ENCODE data around the gene FOLR3.

- TF ChIP-seq, protein P1, sequence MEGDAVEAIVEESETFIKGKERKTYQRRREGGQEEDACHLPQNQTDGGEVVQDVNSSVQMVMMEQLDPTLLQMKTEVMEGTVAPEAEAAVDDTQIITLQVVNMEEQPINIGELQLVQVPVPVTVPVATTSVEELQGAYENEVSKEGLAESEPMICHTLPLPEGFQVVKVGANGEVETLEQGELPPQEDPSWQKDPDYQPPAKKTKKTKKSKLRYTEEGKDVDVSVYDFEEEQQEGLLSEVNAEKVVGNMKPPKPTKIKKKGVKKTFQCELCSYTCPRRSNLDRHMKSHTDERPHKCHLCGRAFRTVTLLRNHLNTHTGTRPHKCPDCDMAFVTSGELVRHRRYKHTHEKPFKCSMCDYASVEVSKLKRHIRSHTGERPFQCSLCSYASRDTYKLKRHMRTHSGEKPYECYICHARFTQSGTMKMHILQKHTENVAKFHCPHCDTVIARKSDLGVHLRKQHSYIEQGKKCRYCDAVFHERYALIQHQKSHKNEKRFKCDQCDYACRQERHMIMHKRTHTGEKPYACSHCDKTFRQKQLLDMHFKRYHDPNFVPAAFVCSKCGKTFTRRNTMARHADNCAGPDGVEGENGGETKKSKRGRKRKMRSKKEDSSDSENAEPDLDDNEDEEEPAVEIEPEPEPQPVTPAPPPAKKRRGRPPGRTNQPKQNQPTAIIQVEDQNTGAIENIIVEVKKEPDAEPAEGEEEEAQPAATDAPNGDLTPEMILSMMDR (conservative IDR thresholded peaks at IDR 0.05; ENCODE audit: low read length): no peak
- no peak for TF ChIP-seq EZH2phosphoT487 (IDR thresholded peaks at IDR 0.05; ENCODE audit: borderline replicate concordance)
These were observed 9.5 kb downstream of the FOLR3 start for GRCh38 chr11:72144807-72145565.

All from Loucy (cell line).